Keratinocyte (primary cell): ENCODE measurements around the gene PTPRD. TPM values are rescaled to one million over a fixed set of nuclear protein-coding genes. Genes with fewer than 3 reads are reported as not detected.

Source experiments
- DNase-seq: peaks from one replicate; pipeline ENCODE4 v3.0.0-alpha.2; 2011; ENCODE audit warnings: low read depth, missing footprints, low spot score
- FAIRE-seq: peaks from 2 replicates; lab custom pipeline; 2011; peaks lifted over from hg19 to GRCh38; lab: Jason Lieb, UNC
- H2AFZ ChIP-seq: 2 replicates; pipeline ENCODE4 v1.6.0; 2012; ENCODE audit warnings: low read length, control low read depth, inconsistent platforms; ENCODE audit not compliant: control insufficient read depth
- H3K27ac ChIP-seq: 2 replicates; pipeline ENCODE4 v1.5.1; 2011; ENCODE audit warnings: low read length; ENCODE audit not compliant: control insufficient read depth, insufficient read depth
- H3K27me3 ChIP-seq: 3 replicates; pipeline ENCODE4 v1.6.0; 2011; ENCODE audit warnings: low read length; ENCODE audit not compliant: control insufficient read depth, insufficient read depth; ENCODE audit errors: extremely low read depth
- H3K36me3 ChIP-seq, 2 experiments: 2 replicates in 1 of 2; 3 replicates in 1 of 2; pipeline ENCODE4 v1.5.1; 2011; ENCODE audit warnings: low read length in 2 of 2, mild to moderate bottlenecking in 1 of 2; ENCODE audit not compliant: control insufficient read depth in 2 of 2, insufficient read depth in 2 of 2; ENCODE audit errors: extremely low read depth in 1 of 2
- H3K4me1 ChIP-seq: 3 replicates; pipeline ENCODE4 v1.5.1; 2011; ENCODE audit warnings: low read length; ENCODE audit not compliant: control insufficient read depth, insufficient read depth; ENCODE audit errors: extremely low read depth
- H3K4me2 ChIP-seq: 3 replicates; pipeline ENCODE4 v1.6.0; 2011; ENCODE audit warnings: low read depth, low read length; ENCODE audit not compliant: control insufficient read depth, insufficient read depth; ENCODE audit errors: extremely low read depth
- H3K4me3 ChIP-seq, 3 experiments: fragments of 200-600 bp in 1 of 3; sonication (generic) in 1 of 3; 2 replicates in 2 of 3; 3 replicates in 1 of 3; pipeline ENCODE4 v1.5.1; 2011 to 2016; ENCODE audit warnings: low read length in 3 of 3, mild to moderate bottlenecking in 3 of 3, control low read depth in 2 of 3, inconsistent platforms in 1 of 3, low read depth in 1 of 3, mixed read lengths in 1 of 3, mixed run types in 1 of 3, moderate library complexity in 1 of 3; ENCODE audit not compliant: control insufficient read depth in 2 of 3, insufficient read depth in 2 of 3; ENCODE audit errors: extremely low read depth in 1 of 3
- H3K79me2 ChIP-seq: 2 replicates; pipeline ENCODE4 v1.6.0; 2012; ENCODE audit warnings: low read length; ENCODE audit not compliant: control insufficient read depth, insufficient read depth
- H3K9ac ChIP-seq: 3 replicates; pipeline ENCODE4 v1.6.0; 2011; ENCODE audit warnings: low read length; ENCODE audit not compliant: control insufficient read depth, insufficient read depth; ENCODE audit errors: extremely low read depth
- H3K9me1 ChIP-seq: 3 replicates; pipeline ENCODE4 v1.6.0; 2011; ENCODE audit warnings: low read length; ENCODE audit not compliant: control insufficient read depth, insufficient read depth; ENCODE audit errors: extremely low read depth
- H3K9me3 ChIP-seq: 2 replicates; pipeline ENCODE4 v1.5.1; 2012; ENCODE audit warnings: low read depth, low read length; ENCODE audit not compliant: control insufficient read depth
- H4K20me1 ChIP-seq: 3 replicates; pipeline ENCODE4 v1.6.0; 2011; ENCODE audit warnings: low read length; ENCODE audit not compliant: control insufficient read depth, insufficient read depth; ENCODE audit errors: extremely low read depth
- CTCF ChIP-seq, 3 experiments: IDR thresholded peaks in 1 of 3; conservative IDR thresholded peaks in 1 of 3; optimal IDR thresholded peaks in 1 of 3; 2 replicates in 2 of 3; 3 replicates in 1 of 3; pipeline versions ENCODE3 to v1.5.1; 2011; ENCODE audit warnings: low read length in 3 of 3, mild to moderate bottlenecking in 3 of 3, moderate library complexity in 2 of 3, control low read depth in 1 of 3, inconsistent platforms in 1 of 3; ENCODE audit not compliant: insufficient read depth in 2 of 3; ENCODE audit errors: extremely low read depth in 1 of 3
- EZH2 ChIP-seq: IDR thresholded peaks from one replicate; pipeline ENCODE4 v1.6.1; 2012; ENCODE audit warnings: inconsistent platforms, mild to moderate bottlenecking, low read length, moderate library complexity
- dilution Hi-C: fragments of 300-500 bp; cut with MboI; formaldehyde crosslinking; loops from one replicate; pipeline ENCODE4 v1.7.0; 2020; ENCODE audit warnings: low sequenced_read_pairs; ENCODE audit not compliant: extremely low pct_ligation_motif_present
- polyA plus RNA-seq, 5 experiments: library from polyadenylated mRNA; depleted of rRNA in 3 of 5; stranded (reverse) in 3 of 5; stranded (forward) in 1 of 5; unstranded in 1 of 5; fragments of >200 nt; gene quantifications; 1 replicate in 1 of 5; 2 replicates in 3 of 5; 3 replicates in 1 of 5; pipeline versions ENCODE4 v1.2.1 to v1.2.3, GENCODE V29; 2011 to 2012; ENCODE audit warnings: missing spikeins in 2 of 5, low read depth in 1 of 5, low replicate concordance in 1 of 5

PTPRD gene
- polyA plus RNA-seq, 1 donor (not counting 4 experiments of a cell fraction or from before 2014, with no cell fraction given): 0.10 TPM

DNA sequence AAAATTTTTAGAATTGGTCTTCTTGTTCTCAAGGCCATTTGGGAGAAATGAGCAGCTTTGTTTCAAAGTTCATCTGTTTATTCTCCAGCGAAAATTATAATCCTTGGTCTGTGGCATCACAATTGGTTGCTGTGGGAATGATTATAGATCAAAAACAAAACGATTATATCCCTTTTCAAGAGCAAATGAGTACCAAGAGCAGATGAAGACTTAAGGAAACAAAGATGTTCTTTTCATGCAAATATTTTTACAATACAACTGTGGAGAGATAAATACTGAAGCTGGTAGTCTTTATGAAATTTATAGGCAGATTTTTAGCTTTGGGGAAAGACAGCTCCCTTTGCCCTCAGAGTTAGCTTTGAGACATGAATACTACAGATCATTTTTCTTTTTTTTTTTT lies 2192.4 kb downstream of the PTPRD start:
- no peaks in the 10 kb centered on the region for H3K36me3 ChIP-seq
- FAIRE-seq: no peak
- no peak for TF ChIP-seq EZH2
- no peak for DNase-seq
- H3K4me2 ChIP-seq: no peak overlapping the region
- no peaks in the 10 kb centered on the region for H3K9me1 ChIP-seq
- no peaks in the 10 kb centered on the region for H3K9me3 ChIP-seq
- H3K27me3 ChIP-seq: no peaks in the 10 kb centered on the region
- no peak overlapping the region for H3K27ac ChIP-seq
- H4K20me1 ChIP-seq: no peaks in the 10 kb centered on the region
- H3K79me2 ChIP-seq: no peaks in the 10 kb centered on the region
- no peak overlapping the region for H2AFZ ChIP-seq
- dilution Hi-C loops: no loop called here
- no peak overlapping the region for H3K4me3 ChIP-seq
- no peaks in the 10 kb centered on the region for H3K4me1 ChIP-seq
- no peak overlapping the region for H3K9ac ChIP-seq

DNA sequence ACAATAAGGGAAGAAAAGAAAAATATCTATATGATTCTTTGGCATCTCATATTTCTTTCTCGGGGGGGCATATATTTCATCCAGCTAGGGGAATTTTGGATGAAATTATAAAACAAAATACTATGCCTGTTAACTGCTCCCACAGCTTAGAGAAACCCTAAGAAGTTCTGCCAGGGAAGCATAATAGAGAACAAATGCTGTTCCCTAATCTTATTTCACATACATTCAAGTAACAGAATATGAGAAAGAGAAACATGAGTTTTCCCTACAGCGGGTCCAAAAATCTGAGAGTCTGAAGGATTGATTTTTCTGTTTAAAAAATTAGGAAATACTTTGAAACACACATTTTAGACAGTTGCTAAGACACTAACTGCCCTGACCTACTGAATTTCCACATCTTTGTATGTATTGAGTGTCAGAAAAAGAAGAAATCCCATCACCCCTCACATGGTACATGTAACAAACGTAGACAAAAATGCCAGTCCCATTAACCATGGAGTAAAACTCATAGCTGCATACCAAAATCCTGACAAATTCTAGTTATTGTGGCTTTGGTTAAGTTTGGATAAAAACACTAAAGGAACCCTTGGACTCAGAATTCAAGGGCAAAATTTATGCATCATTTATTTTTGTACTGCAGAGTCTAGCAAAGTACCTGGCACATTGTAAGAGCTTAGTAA lies 2193.1 kb downstream of the PTPRD start:
- H3K36me3 ChIP-seq: no peaks in the 10 kb centered on the region
- no peak for DNase-seq
- H3K4me1 ChIP-seq: no peaks in the 10 kb centered on the region
- H3K4me3 ChIP-seq: no peak overlapping the region
- no peak overlapping the region for H3K9ac ChIP-seq
- H3K27ac ChIP-seq: no peak overlapping the region
- dilution Hi-C loops: no loop called here
- TF ChIP-seq EZH2: no peak
- no peak for TF ChIP-seq CTCF (optimal IDR thresholded peaks at IDR 0.05 in 1 of 3, IDR thresholded peaks at IDR 0.05 in 1 of 3, conservative IDR thresholded peaks at IDR 0.05 in 1 of 3; ENCODE audit: extremely low read depth in 1 of 3, insufficient read depth in 2 of 3, low read length in 3 of 3)
- no peaks in the 10 kb centered on the region for H3K27me3 ChIP-seq
- no peak overlapping the region for H2AFZ ChIP-seq
- H4K20me1 ChIP-seq: no peaks in the 10 kb centered on the region
- no peaks in the 10 kb centered on the region for H3K9me3 ChIP-seq
- no peaks in the 10 kb centered on the region for H3K9me1 ChIP-seq
- H3K4me2 ChIP-seq: no peak overlapping the region
- FAIRE-seq: no peak
- no peaks in the 10 kb centered on the region for H3K79me2 ChIP-seq

DNA sequence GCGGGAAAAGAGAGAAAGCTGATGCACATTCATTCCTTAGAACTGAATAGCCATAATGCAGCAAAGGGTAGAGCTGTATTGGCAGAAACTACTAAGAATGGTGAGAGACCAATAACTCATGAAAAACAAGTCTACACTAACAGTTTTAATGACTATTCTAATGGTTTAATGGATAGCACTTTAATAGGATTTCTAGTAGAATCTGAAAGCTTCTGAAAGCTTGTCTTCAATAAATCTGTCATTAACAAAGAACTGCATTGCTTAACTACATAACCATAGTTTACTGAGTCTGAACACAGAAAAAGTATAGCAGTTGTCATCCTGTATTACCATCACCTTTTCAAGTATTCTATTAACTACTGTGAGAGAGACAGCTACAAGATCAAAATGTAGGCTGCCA lies 2195.5 kb downstream of the PTPRD start:
- Histone ChIP-seq H3K9me1 (no peaks in the 10 kb centered on the region), H3K4me3 (no peak overlapping the region), H4K20me1 (no peaks in the 10 kb centered on the region), H3K36me3 (no peaks in the 10 kb centered on the region), H3K4me1 (no peaks in the 10 kb centered on the region), H2AFZ (no peak overlapping the region), H3K27me3 (no peaks in the 10 kb centered on the region), H3K4me2 (no peak overlapping the region), H3K27ac (no peak overlapping the region), H3K9me3 (no peaks in the 10 kb centered on the region), H3K9ac (no peak overlapping the region), H3K79me2 (no peaks in the 10 kb centered on the region)
- TF ChIP-seq EZH2: no peak
- no peak for TF ChIP-seq CTCF (optimal IDR thresholded peaks at IDR 0.05 in 1 of 3, IDR thresholded peaks at IDR 0.05 in 1 of 3, conservative IDR thresholded peaks at IDR 0.05 in 1 of 3; ENCODE audit: extremely low read depth in 1 of 3, insufficient read depth in 2 of 3, low read length in 3 of 3)
- FAIRE-seq: no peak
- no peak for DNase-seq
- dilution Hi-C loops: no loop called here
